NK-92 (cell line): ENCODE measurements around the gene TRMT5.

ENCODE experiments used
- DNase-seq: peaks from one replicate; lab custom pipeline; 2025; ENCODE audit not compliant: unreplicated experiment; lab: John Stamatoyannopoulos, UW

Gene TRMT5

GRCh38 chr14:60965402-60965801, 15.5 kb downstream of the TRMT5 start:
- no peak for DNase-seq

DNA sequence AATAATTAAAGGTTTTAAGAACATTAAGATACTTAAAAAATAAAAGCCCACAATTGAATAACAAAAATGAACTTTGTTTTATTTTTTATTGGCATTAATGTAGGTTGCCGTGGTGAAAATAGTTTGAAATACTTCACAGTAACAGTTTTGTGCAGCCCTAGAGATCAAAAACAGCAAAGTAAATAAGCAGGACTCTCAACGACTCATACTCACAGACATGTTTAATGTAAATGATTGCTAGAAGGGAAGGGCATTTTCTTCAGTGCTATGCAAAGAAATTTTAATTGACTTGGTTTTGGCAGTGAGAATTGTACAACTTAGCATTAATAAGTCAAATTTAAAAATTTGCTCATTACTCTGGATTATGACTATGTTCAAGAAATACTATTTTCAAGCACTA, 16.0 kb downstream of the TRMT5 start:
- no peak for DNase-seq

- no peak for DNase-seq
These were observed 17.1 kb downstream of the TRMT5 start for GRCh38 chr14:60963761-60964160.

DNA sequence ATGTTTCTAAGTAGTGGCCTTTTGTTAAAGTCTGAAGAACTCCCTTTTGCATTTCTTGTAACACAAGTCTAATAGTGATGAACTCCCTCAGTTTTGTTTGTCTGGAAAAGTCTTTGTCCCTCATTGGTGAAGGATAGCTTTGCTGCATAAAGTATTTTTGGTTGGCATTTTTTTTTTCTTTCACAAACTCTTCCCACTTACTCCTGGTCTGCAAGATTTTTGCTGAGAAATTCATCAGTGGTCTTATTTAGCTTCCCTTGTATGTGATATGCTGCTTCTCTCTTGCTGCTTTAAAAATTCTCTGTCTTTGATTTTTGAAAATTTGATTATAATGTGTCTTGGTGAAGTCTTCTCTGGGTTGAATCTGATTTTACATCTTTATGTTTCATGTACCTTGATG, 22.7 kb downstream of the TRMT5 start:
- no peak for DNase-seq

DNA sequence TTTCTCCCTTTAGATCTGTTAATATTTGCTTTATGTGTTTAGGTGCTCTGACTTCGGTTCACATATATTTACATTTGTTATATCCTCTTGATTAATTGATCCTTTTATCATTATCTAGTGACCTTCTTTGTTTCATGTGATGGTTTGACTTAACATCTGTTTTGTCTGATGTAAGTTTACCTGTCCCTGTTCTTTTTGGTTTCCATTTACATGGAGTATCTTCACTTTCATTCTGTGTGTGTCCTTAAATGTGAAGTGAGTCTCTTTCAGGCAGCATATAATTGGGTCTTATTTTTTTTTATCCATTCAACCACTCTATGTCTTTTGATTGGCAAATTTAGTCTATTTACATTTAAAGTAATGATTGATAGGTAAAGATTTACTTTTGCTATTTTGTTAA, 24.2 kb downstream of the TRMT5 start:
- DNase-seq: no peak

DNA sequence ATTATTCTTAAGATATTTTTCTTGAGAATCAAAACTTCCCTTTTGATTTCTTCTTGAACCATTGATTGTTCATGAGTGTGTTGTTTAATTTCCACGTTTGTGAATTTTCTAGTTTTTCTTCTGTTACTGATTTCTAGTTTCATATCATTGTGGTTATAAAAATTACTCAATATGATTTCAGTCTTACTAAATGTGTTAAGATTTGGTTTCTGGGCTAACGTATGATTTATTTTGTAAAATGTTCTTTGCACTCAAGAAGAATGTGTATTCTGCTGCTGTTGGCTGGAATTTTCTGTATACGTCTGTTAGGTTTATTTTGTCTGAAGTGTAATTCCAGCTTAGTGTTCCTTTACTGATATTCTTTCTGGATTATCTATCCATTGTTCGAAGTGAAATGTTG, 24.7 kb downstream of the TRMT5 start:
- no peak for DNase-seq

DNA sequence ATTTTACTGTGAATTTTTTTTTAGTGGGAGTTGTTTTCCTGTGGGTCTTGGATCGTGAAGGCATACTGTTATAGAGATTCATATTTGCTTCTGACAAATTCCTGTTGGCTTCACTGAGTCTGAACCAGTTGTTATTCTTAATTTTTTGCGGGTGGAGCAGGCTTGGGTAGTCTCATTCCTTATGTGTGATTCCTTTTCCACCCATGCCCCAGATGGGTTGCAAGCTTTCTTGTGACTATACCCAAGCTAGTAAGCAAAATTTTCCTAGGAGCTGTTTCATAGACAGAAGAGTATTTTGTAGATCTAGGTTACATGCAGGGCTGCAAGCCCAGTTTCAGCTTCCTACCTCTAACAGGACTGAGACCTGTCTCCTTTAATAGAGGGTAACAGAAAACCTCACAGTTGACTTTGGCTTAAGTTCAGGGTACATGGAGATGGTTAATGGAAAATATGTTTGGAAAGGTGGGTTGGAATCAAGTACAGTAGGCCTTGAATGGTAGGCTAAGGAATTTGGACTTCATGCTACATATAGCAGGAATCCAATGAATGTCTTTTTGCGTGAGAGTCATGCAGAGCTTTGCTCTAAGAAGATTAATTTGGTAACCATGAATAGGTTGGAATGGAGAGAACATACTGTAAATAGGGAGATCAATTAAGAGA, 29.0 kb downstream of the TRMT5 start:
- no peak for DNase-seq

- no peak for DNase-seq
These were observed 34.1 kb downstream of the TRMT5 start for GRCh38 chr14:60946773-60947172.

- no peak for DNase-seq
These were observed 34.9 kb downstream of the TRMT5 start for GRCh38 chr14:60945984-60946383.

GRCh38 chr14:60944204-60944603, 36.7 kb downstream of the TRMT5 start:
- no peak for DNase-seq

DNA sequence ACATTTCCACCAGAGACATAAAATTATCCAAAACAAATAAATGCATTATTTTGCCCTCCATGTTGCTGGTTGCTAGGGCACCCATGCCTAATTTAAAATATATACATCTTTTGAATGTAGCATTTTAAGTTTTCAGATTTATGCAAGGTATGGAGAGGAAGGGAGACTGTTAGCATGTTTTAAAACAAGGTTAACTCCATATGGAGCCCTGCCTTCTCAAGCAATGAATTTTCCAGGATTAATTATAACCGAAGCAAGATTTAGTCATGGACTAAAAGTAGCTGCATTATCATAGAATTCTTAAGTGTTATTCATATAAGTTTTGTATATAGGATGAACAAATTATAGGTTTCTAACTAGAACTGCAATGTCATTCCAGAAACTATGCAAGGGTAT, 37.2 kb downstream of the TRMT5 start:
- no peak for DNase-seq

- DNase-seq: no peak
These were observed 45.6 kb downstream of the TRMT5 start for GRCh38 chr14:60935319-60935718.

DNA sequence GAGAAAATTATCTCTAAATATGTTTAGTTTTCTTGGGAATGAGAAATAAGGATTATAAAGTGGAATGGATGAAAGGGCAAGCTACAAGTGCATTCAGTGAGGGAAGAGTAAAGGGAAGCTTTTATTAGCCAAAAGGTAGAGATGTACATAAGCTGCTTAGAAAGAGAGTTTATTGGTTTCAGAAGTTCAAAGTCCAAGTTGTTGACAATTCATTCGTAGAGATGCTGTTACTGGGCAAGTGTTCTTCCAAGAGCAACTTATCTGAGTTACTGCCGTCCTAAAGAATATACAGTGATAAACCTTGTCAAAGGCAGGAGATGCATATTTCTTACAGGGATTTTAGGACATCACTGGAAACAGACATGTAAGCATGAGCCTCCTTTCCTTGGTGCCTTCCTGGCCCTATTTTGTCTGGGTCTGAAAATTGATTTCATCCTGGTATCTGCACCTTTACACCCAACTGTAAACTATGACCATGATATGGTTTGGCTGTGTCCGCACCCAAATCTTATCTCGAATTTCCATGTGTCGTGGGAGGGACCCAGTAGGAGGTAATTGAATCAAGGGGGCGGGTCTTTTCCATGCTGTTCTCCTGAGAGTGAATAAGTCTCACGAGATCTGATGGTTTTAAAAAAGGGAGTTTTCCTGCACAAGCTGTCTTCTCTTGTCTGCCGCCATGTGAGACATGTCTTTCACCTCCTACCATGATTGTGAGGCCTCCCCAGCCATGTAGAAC, 46.8 kb downstream of the TRMT5 start:
- DNase-seq: no peak

GRCh38 chr14:60931218-60931617, 49.7 kb downstream of the TRMT5 start:
- DNase-seq: no peak

- DNase-seq: no peak
These were observed 54.9 kb downstream of the TRMT5 start for GRCh38 chr14:60926002-60926401.

- no peak for DNase-seq
These were observed 55.6 kb downstream of the TRMT5 start for GRCh38 chr14:60925286-60925685.

DNA sequence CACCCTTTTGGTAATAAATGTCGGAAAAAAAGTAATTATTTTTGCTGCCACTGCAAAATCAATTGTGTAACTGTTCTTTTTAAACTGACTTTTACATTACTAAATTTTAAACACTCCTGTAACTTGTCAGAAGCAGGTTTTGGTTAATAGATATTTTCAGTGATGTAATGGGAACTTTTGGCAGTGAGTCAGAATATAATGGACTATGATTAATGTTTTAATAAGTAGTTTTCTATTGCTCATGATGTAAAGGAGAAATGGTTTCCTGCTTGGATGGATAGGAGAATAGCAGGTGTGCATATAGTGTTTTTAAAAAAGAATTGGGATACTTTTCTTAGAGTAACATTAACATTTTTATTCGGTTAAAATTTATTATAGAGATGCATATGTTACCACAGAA, 58.8 kb downstream of the TRMT5 start:
- no peak for DNase-seq
